Fibroblast of pulmonary artery (primary cell): ENCODE results near the gene PPP2R5C.
"Not testable (repeated sequence)": the region's sequence is repeated elsewhere in the genome, so short reads cannot be mapped to it uniquely, and the experiment has no call there.

Experiments used
- DNase-seq: peaks from one replicate; pipeline ENCODE4 v3.0.0-alpha.2; 2010; ENCODE audit warnings: low read depth
- H3K4me3 ChIP-seq: replicated peaks from 2 replicates; pipeline ENCODE4 v1.5.1; 2011; ENCODE audit warnings: low read depth, mild to moderate bottlenecking, control low read depth, low read length, moderate library complexity
- CTCF ChIP-seq: IDR thresholded peaks from 2 replicates; pipeline ENCODE4 v1.5.1; 2011; ENCODE audit warnings: mild to moderate bottlenecking, control low read depth, low read length, inconsistent platforms; ENCODE audit errors: missing control alignments

The PPP2R5C gene

GRCh38 chr14:101723061-101723595, 38.4 kb upstream of the PPP2R5C start:
- H3K4me3 ChIP-seq = no peak overlapping the region
- TF ChIP-seq CTCF = no peak
- no peak for DNase-seq

GRCh38 chr14:101725652-101726051, 35.9 kb upstream of the PPP2R5C start:
- not testable (repeated sequence) for DNase-seq

GRCh38 chr14:101726295-101726953, 35.1 kb upstream of the PPP2R5C start:
- DNase-seq = no peak
- H3K4me3 ChIP-seq = no peak overlapping the region

More at GRCh38 chr14:101725652-101726051, 35.9 kb upstream of the PPP2R5C start:
- H3K4me3 ChIP-seq = not testable (repeated sequence)

GRCh38 chr14:101726954-101727302, 34.6 kb upstream of the PPP2R5C start:
- TF ChIP-seq CTCF = no peak
- H3K4me3 ChIP-seq = no peak overlapping the region
- no peak for DNase-seq

More at GRCh38 chr14:101726295-101726953, 35.1 kb upstream of the PPP2R5C start:
- TF ChIP-seq CTCF = no peak

GRCh38 chr14:101727611-101728366, 33.7 kb upstream of the PPP2R5C start:
- H3K4me3 ChIP-seq = no peak overlapping the region
- no peak for TF ChIP-seq CTCF
- DNase-seq = no peak

GRCh38 chr14:101728367-101728742, 33.2 kb upstream of the PPP2R5C start:
- no peak overlapping the region for H3K4me3 ChIP-seq
- no peak for TF ChIP-seq CTCF
- DNase-seq = no peak

- H3K4me3 ChIP-seq = no peak overlapping the region
- DNase-seq = no peak
- TF ChIP-seq CTCF = no peak
These were observed 32.1 kb upstream of the PPP2R5C start for GRCh38 chr14:101729382-101729781.

- not testable (repeated sequence) for DNase-seq, H3K4me3 ChIP-seq
These were observed 31.4 kb upstream of the PPP2R5C start for GRCh38 chr14:101730157-101730556.
